Measurements from ENCODE around the gene SPTLC3. TPM values are rescaled to one million over a fixed set of nuclear protein-coding genes. Genes with fewer than 3 reads are reported as not detected.

Gene SPTLC3
- total and polyA plus RNA-seq, 2 of the 13 experiments (the other 11 are each of a cell fraction or from before 2014, with no cell fraction given) = 20.5 to 95.6 TPM

DNA sequence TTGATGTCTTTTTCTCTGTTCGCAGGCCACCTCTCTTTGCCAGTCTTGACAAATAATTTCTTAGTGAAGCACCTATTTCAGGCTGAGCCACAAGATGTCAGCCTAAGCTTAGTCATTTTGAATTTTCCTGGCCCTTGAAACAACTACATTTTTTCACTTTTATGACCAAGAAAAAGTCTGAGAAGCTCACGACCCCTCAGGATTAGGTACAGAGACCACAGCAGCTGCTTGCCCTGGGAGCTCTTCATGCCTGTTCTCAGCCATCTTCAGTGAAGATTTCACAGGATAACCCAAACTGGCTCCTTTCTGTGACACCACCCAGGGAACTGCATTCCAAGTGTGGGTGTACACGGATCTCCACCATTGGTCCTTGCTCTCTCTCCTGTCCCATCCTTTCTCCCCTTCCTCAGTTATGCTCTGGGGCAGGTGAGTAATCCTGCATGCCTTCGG lies 38.4 kb upstream of the SPTLC3 start (continued):
- TF ChIP-seq PRMT3 (CRISPR knock-in tag; IDR thresholded peaks at IDR 0.05; ENCODE audit: borderline replicate concordance, low read depth) (no peak), YY1 (IDR thresholded peaks at IDR 0.05; ENCODE audit: insufficient read depth, insufficient replicate concordance, low read depth, low read length) (no peak), KDM1A (CRISPR knock-in tag; IDR thresholded peaks at IDR 0.05) (no peak), ZNF547 (CRISPR knock-in tag; IDR thresholded peaks at IDR 0.05) (0 out of 2 replicates have a peak, but pooled peaks have one; percentile 22), ZFP36L1 (CRISPR knock-in tag; IDR thresholded peaks at IDR 0.05) (no peak), SALL2 (CRISPR knock-in tag; IDR thresholded peaks at IDR 0.05) (no peak), RAD21 (CRISPR knock-in tag; IDR thresholded peaks at IDR 0.05) (peak; percentile 95), ZNF331 (CRISPR knock-in tag; IDR thresholded peaks at IDR 0.05) (0 out of 2 replicates have a peak, but pooled peaks have one; percentile 36), ZNF274 (CRISPR knock-in tag; IDR thresholded peaks at IDR 0.05) (no peak), ZNF761 (CRISPR knock-in tag; conservative IDR thresholded peaks at IDR 0.05) (no peak), POGZ (CRISPR knock-in tag; IDR thresholded peaks at IDR 0.05) (peak; percentile 46; the same call in 1 of the 2 replicates), NFIB (CRISPR knock-in tag; IDR thresholded peaks at IDR 0.05; ENCODE audit: borderline replicate concordance) (no peak), PATZ1 (CRISPR knock-in tag; IDR thresholded peaks at IDR 0.05) (0 out of 2 replicates have a peak, but pooled peaks have one; percentile 28), ZNF598 (CRISPR knock-in tag; IDR thresholded peaks at IDR 0.05; ENCODE audit: borderline replicate concordance) (no peak), PPARG (CRISPR knock-in tag; conservative IDR thresholded peaks at IDR 0.05) (peak; percentile 76; the same call in 1 of the 2 replicates)
- TF ChIP-seq, protein P1, sequence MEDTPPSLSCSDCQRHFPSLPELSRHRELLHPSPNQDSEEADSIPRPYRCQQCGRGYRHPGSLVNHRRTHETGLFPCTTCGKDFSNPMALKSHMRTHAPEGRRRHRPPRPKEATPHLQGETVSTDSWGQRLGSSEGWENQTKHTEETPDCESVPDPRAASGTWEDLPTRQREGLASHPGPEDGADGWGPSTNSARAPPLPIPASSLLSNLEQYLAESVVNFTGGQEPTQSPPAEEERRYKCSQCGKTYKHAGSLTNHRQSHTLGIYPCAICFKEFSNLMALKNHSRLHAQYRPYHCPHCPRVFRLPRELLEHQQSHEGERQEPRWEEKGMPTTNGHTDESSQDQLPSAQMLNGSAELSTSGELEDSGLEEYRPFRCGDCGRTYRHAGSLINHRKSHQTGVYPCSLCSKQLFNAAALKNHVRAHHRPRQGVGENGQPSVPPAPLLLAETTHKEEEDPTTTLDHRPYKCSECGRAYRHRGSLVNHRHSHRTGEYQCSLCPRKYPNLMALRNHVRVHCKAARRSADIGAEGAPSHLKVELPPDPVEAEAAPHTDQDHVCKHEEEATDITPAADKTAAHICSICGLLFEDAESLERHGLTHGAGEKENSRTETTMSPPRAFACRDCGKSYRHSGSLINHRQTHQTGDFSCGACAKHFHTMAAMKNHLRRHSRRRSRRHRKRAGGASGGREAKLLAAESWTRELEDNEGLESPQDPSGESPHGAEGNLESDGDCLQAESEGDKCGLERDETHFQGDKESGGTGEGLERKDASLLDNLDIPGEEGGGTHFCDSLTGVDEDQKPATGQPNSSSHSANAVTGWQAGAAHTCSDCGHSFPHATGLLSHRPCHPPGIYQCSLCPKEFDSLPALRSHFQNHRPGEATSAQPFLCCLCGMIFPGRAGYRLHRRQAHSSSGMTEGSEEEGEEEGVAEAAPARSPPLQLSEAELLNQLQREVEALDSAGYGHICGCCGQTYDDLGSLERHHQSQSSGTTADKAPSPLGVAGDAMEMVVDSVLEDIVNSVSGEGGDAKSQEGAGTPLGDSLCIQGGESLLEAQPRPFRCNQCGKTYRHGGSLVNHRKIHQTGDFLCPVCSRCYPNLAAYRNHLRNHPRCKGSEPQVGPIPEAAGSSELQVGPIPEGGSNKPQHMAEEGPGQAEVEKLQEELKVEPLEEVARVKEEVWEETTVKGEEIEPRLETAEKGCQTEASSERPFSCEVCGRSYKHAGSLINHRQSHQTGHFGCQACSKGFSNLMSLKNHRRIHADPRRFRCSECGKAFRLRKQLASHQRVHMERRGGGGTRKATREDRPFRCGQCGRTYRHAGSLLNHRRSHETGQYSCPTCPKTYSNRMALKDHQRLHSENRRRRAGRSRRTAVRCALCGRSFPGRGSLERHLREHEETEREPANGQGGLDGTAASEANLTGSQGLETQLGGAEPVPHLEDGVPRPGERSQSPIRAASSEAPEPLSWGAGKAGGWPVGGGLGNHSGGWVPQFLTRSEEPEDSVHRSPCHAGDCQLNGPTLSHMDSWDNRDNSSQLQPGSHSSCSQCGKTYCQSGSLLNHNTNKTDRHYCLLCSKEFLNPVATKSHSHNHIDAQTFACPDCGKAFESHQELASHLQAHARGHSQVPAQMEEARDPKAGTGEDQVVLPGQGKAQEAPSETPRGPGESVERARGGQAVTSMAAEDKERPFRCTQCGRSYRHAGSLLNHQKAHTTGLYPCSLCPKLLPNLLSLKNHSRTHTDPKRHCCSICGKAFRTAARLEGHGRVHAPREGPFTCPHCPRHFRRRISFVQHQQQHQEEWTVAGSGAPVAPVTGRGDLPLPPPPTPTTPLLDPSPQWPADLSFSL (CRISPR knock-in tag; IDR thresholded peaks at IDR 0.05) = no peak
- TF ChIP-seq, protein P2, sequence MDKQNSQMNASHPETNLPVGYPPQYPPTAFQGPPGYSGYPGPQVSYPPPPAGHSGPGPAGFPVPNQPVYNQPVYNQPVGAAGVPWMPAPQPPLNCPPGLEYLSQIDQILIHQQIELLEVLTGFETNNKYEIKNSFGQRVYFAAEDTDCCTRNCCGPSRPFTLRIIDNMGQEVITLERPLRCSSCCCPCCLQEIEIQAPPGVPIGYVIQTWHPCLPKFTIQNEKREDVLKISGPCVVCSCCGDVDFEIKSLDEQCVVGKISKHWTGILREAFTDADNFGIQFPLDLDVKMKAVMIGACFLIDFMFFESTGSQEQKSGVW (CRISPR knock-in tag; IDR thresholded peaks at IDR 0.05; ENCODE audit: borderline replicate concordance) = no peak
- TF ChIP-seq, protein P3, sequence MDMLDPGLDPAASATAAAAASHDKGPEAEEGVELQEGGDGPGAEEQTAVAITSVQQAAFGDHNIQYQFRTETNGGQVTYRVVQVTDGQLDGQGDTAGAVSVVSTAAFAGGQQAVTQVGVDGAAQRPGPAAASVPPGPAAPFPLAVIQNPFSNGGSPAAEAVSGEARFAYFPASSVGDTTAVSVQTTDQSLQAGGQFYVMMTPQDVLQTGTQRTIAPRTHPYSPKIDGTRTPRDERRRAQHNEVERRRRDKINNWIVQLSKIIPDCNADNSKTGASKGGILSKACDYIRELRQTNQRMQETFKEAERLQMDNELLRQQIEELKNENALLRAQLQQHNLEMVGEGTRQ (IDR thresholded peaks at IDR 0.05; ENCODE audit: low read depth, low read length) = no peak
- TF ChIP-seq, protein P3 (CRISPR knock-in tag; IDR thresholded peaks at IDR 0.05; ENCODE audit: borderline replicate concordance) = no peak
